Activated CD4-positive, alpha-beta T cell treated with anti-CD3 and anti-CD28 coated beads, Interleukin-2, amount 10 ng/mL, durations not matched to agents 24 days and 14 days (primary cell): Measurements from ENCODE around the gene GOPC. TPM values are rescaled to one million over a fixed set of nuclear protein-coding genes. Genes with fewer than 3 reads are reported as not detected.

Source experiments
- DNase-seq: peaks from one replicate; pipeline ENCODE4 v3.0.0; 2022
- H3K27ac Mint-ChIP-seq: one replicate; pipeline ENCODE4 v1.8.0; 2022; ENCODE audit warnings: mild to moderate bottlenecking, mixed read lengths
- H3K27me3 Mint-ChIP-seq: one replicate; pipeline ENCODE4 v1.8.0; 2022; ENCODE audit warnings: mixed read lengths
- H3K36me3 Mint-ChIP-seq: one replicate; pipeline ENCODE4 v1.8.0; 2022; ENCODE audit warnings: low read depth, mild to moderate bottlenecking, mixed read lengths
- H3K4me1 Mint-ChIP-seq: one replicate; pipeline ENCODE4 v1.8.0; 2021; ENCODE audit warnings: mixed read lengths
- H3K4me3 Mint-ChIP-seq: one replicate; pipeline ENCODE4 v1.8.0; 2022; ENCODE audit warnings: mild to moderate bottlenecking, moderate library complexity, mixed read lengths
- H3K9me3 Mint-ChIP-seq: one replicate; pipeline ENCODE4 v1.8.0; 2021; ENCODE audit warnings: mixed read lengths
- intact Hi-C: fragments of 100-400 bp; cut with micrococcal nuclease; formaldehyde crosslinking; loops from one replicate; pipeline ENCODE4 v1.15.1; 2023
- total RNA-seq: library from RNA; stranded (reverse); gene quantifications from 2 replicates; pipeline ENCODE4 v1.2.3, GENCODE V29; 2022

Gene GOPC
- total RNA-seq, 1 donor from 2014 or later: 22.2 TPM

- intact Hi-C loops: no loop called here
- DNase-seq: no peak
- H3K4me3 Mint-ChIP-seq: no peak overlapping the region
- H3K9me3 Mint-ChIP-seq: no peaks in the 10 kb centered on the region
- no peaks in the 10 kb centered on the region for H3K27me3 Mint-ChIP-seq
- H3K4me1 Mint-ChIP-seq: no peaks in the 10 kb centered on the region
- H3K36me3 Mint-ChIP-seq: no peaks in the 10 kb centered on the region
- H3K27ac Mint-ChIP-seq: no peak overlapping the region
These were observed 90.1 kb downstream of the GOPC start for GRCh38 chr6:117512056-117512828.

Other genes with a start within 250 kb of the GOPC start
- not detected in 2 replicates for gene ROS1, start 176.6 kb downstream of the GOPC start, total RNA-seq
- gene DCBLD1, start 119.8 kb downstream of the GOPC start, total RNA-seq: 3.7 and 4.8 TPM in 2 replicates
- 49.6 and 49.7 TPM in 2 replicates for gene NUS1, start 73.0 kb upstream of the GOPC start, total RNA-seq